ENCODE data around the gene ZNF92. TPM values are rescaled to one million over a fixed set of nuclear protein-coding genes. Genes with fewer than 3 reads are reported as not detected.
"Not testable (repeated sequence)": the region's sequence is repeated elsewhere in the genome, so short reads cannot be mapped to it uniquely, and the experiment has no call there.

The ZNF92 gene
- polyA plus RNA-seq, 4 donors, result 2.7 to 13.5 (median 3.8) TPM

DNA sequence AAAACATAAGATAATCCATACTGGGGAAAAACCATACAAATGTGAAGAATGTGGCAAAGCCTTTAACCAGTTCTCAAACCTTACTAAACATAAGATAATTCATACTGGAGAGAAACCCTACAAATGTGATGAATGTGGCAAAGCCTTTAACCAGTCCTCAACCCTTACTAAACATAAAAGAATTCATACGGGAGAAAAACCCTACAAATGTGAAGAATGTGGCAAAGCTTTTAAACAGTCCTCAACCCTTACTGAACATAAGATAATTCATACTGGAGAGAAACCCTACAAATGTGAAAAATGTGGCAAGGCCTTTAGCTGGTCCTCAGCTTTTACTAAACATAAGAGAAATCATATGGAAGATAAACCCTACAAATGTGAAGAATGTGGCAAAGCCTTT, 25.4 kb downstream of the ZNF92 start:
- H3K27ac ChIP-seq (ENCODE audit: low read depth in 1 of 3, low read length in 2 of 3); FAIRE-seq; H3K36me3 ChIP-seq (ENCODE audit: control insufficient read depth in 3 of 3, insufficient read depth in 2 of 3, low read depth in 1 of 3, low read length in 3 of 3); H3K27me3 ChIP-seq (ENCODE audit: control insufficient read depth in 3 of 3, insufficient read depth in 3 of 3, low read length in 3 of 3); H3K4me3 ChIP-seq (ENCODE audit: low read depth in 1 of 3, low read length in 3 of 3); H3K4me1 ChIP-seq (ENCODE audit: control insufficient read depth in 3 of 3, insufficient read depth in 2 of 3, low read depth in 1 of 3, low read length in 2 of 3); DNase-seq: not testable (repeated sequence)
- peaks cover 0 to 14% of the 10 kb centered on the region in 2 donors for H3K9me3 ChIP-seq (ENCODE audit: control insufficient read depth in 2 of 2, insufficient read depth in 1 of 2, low read depth in 1 of 2, low read length in 1 of 2)
- WGBS, 3 donors, result 92 to 100% (median 96%) methylated on average over 1 of the region's 1 CpG

DNA sequence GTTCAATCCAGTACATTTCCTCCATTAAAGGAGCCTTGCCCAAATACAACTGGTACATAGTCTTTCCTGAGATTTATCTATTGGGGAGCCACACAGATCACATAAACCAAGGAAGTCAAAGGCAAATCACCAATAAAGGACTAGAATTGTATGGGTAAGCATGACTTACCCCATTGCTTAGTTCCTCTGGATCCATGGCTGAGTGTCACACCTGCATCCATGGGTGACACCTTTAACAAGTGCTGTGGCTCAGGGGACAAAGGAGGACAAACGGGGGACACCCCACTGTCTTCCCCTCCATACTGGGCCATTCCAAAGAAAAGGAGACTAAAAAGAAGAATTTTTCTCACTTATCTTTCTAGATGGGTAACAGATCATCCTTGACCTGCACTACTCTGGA, 30.4 kb downstream of the ZNF92 start:
- no peak for DNase-seq
- H3K4me3 ChIP-seq (ENCODE audit: low read depth in 1 of 3, low read length in 3 of 3), result no peak overlapping the region
- peaks cover 0 to 3% (median 2%) of the 10 kb centered on the region in 3 donors for H3K36me3 ChIP-seq (ENCODE audit: control insufficient read depth in 3 of 3, insufficient read depth in 2 of 3, low read depth in 1 of 3, low read length in 3 of 3)
- FAIRE-seq, result no peak
- H3K27me3 ChIP-seq (ENCODE audit: control insufficient read depth in 3 of 3, insufficient read depth in 3 of 3, low read length in 3 of 3), result no peaks in the 10 kb centered on the region
- peaks cover 2 to 37% of the 10 kb centered on the region in 2 donors for H3K9me3 ChIP-seq (ENCODE audit: control insufficient read depth in 2 of 2, insufficient read depth in 1 of 2, low read depth in 1 of 2, low read length in 1 of 2)
- no peaks in the 10 kb centered on the region for H3K4me1 ChIP-seq (ENCODE audit: control insufficient read depth in 3 of 3, insufficient read depth in 2 of 3, low read depth in 1 of 3, low read length in 2 of 3)
- no peak overlapping the region for H3K27ac ChIP-seq (ENCODE audit: low read depth in 1 of 3, low read length in 2 of 3)
- 76 to 89% (median 80%) methylated on average over 1 of the region's 1 CpG for WGBS, 3 donors

DNA sequence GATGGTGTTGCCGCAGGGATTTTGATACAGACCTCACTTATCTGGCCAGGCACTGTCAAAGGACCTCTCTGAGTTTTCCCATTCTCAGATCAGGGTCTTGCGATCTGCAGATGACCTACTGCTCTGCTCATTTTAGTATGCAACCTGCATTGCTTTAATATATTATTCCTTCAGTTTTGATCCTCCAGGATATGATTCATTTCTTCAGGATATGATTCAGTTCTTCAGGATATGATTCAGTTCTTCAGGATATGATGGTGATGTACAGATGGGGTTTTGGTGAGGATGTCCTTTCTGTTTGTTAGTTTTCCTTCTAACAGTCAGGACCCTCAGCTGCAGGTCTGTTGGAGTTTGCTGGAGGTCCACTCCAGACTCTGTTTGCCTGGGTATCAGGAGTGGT, 33.1 kb downstream of the ZNF92 start:
- not testable (repeated sequence) for H3K4me3 ChIP-seq (ENCODE audit: low read depth in 1 of 3, low read length in 3 of 3); H3K27ac ChIP-seq (ENCODE audit: low read depth in 1 of 3, low read length in 2 of 3); H3K27me3 ChIP-seq (ENCODE audit: control insufficient read depth in 3 of 3, insufficient read depth in 3 of 3, low read length in 3 of 3); FAIRE-seq; H3K36me3 ChIP-seq (ENCODE audit: control insufficient read depth in 3 of 3, insufficient read depth in 2 of 3, low read depth in 1 of 3, low read length in 3 of 3); H3K4me1 ChIP-seq (ENCODE audit: control insufficient read depth in 3 of 3, insufficient read depth in 2 of 3, low read depth in 1 of 3, low read length in 2 of 3); DNase-seq
- H3K9me3 ChIP-seq (ENCODE audit: control insufficient read depth in 2 of 2, insufficient read depth in 1 of 2, low read depth in 1 of 2, low read length in 1 of 2), result peaks cover 2 to 41% of the 10 kb centered on the region in 2 donors
- WGBS, 3 donors, result 93 to 96% (median 95%) methylated on average over 2 of the region's 2 CpGs

DNA sequence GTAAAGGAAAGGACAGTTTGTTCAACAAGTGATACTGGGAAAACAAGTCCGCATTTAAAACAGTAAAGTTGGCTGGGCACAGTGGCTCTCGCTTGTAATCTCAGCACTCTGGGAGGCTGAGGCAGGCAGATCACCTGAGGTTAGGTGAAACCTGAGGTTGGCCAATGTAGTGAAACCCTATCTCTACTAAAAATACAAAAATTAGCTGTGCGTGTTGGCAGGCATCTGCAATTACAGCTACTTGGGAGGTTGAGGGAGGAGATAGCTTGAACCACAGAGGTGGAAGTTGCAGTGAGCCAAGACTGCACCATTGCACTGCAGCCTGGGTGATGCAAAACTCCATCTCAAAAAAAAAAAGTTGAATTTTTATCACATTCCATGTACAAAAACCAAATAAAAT, 35.7 kb downstream of the ZNF92 start:
- no peaks in the 10 kb centered on the region for H3K36me3 ChIP-seq (ENCODE audit: control insufficient read depth in 3 of 3, insufficient read depth in 2 of 3, low read depth in 1 of 3, low read length in 3 of 3)
- no peak overlapping the region for H3K27ac ChIP-seq (ENCODE audit: low read depth in 1 of 3, low read length in 2 of 3)
- peaks cover 2 to 26% of the 10 kb centered on the region in 2 donors for H3K9me3 ChIP-seq (ENCODE audit: control insufficient read depth in 2 of 2, insufficient read depth in 1 of 2, low read depth in 1 of 2, low read length in 1 of 2)
- 91 to 94% (median 91%) methylated on average over 3 of the region's 3 CpGs for WGBS, 3 donors
- no peaks in the 10 kb centered on the region for H3K4me1 ChIP-seq (ENCODE audit: control insufficient read depth in 3 of 3, insufficient read depth in 2 of 3, low read depth in 1 of 3, low read length in 2 of 3)
- no peaks in the 10 kb centered on the region for H3K27me3 ChIP-seq (ENCODE audit: control insufficient read depth in 3 of 3, insufficient read depth in 3 of 3, low read length in 3 of 3)
- DNase-seq (no peak), FAIRE-seq (no peak)
- H3K4me3 ChIP-seq (ENCODE audit: low read depth in 1 of 3, low read length in 3 of 3), result no peak overlapping the region

DNA sequence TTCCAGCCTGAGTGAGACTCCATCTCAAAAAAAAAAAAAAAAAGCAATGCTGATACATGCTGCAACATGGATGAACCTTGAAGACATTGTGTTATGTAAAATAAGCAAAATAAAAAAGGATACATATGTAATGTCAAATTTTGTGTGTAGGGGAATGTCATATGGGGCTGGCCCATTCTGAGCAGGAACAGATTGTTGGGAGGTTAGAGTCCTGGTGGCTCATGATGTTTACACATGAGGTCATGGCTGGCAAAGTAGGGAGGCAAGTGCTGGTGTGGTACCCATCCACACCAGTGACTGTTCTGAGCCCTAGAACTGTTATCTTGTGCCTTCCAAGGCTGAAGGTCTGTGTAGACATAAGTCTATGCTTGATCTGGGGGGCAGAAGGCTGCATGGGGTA, 37.6 kb downstream of the ZNF92 start:
- FAIRE-seq, result no peak
- H3K27ac ChIP-seq (ENCODE audit: low read depth in 1 of 3, low read length in 2 of 3), result no peak overlapping the region
- H3K4me1 ChIP-seq (ENCODE audit: control insufficient read depth in 3 of 3, insufficient read depth in 2 of 3, low read depth in 1 of 3, low read length in 2 of 3), result no peaks in the 10 kb centered on the region
- H3K4me3 ChIP-seq (ENCODE audit: low read depth in 1 of 3, low read length in 3 of 3), result no peak overlapping the region
- no peaks in the 10 kb centered on the region for H3K27me3 ChIP-seq (ENCODE audit: control insufficient read depth in 3 of 3, insufficient read depth in 3 of 3, low read length in 3 of 3)
- peaks cover 0 to 10% of the 10 kb centered on the region in 2 donors for H3K9me3 ChIP-seq (ENCODE audit: control insufficient read depth in 2 of 2, insufficient read depth in 1 of 2, low read depth in 1 of 2, low read length in 1 of 2)
- no peaks in the 10 kb centered on the region for H3K36me3 ChIP-seq (ENCODE audit: control insufficient read depth in 3 of 3, insufficient read depth in 2 of 3, low read depth in 1 of 3, low read length in 3 of 3)
- no peak for DNase-seq

DNA sequence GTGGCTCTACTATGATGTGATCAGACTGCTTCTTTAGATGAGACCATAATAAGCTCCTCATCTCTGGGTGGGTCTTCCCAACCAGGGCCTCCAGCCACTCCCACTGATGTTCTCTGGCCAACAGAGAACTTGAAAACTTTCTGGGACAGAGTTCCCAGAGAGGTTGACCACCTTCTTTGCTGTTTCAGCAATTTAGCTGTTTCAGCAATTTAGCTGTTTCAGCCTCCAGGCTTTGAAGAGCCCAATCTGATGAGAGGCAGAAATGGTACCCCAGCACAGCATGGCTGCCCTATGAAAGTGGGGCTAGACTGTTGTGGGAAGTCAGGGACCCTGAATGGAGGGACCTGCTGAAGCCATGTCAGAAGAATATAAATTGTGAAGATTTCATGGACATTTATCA, 49.0 kb downstream of the ZNF92 start:
- Histone ChIP-seq H3K4me1 (ENCODE audit: control insufficient read depth in 3 of 3, insufficient read depth in 2 of 3, low read depth in 1 of 3, low read length in 2 of 3) (no peaks in the 10 kb centered on the region), H3K9me3 (ENCODE audit: control insufficient read depth in 2 of 2, insufficient read depth in 1 of 2, low read depth in 1 of 2, low read length in 1 of 2) (no peaks in the 10 kb centered on the region), H3K27ac (ENCODE audit: low read depth in 1 of 3, low read length in 2 of 3) (no peak overlapping the region), H3K27me3 (ENCODE audit: control insufficient read depth in 3 of 3, insufficient read depth in 3 of 3, low read length in 3 of 3) (no peaks in the 10 kb centered on the region), H3K4me3 (ENCODE audit: low read depth in 1 of 3, low read length in 3 of 3) (no peak overlapping the region), H3K36me3 (ENCODE audit: control insufficient read depth in 3 of 3, insufficient read depth in 2 of 3, low read depth in 1 of 3, low read length in 3 of 3) (no peaks in the 10 kb centered on the region)
- DNase-seq (no peak), FAIRE-seq (no peak)

DNA sequence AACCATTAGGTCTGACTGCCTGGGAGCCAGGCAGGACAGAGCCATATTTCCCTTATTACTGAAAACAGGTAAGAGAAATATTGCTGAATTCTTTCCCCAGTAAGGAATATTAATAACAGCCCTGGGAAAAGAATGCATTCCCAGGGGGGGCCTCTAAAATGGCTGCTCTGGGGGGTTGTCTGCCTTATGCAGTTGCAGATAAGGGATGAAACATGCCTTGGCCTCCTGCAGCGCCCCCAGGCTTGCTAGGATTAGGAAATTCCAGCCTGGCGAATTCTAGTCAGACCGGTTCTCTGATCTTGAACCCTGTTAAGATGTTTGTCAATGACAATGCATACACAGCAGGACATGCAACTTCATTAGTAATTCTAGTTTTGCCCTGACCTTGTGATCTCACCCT, 49.6 kb downstream of the ZNF92 start:
- H3K4me1 ChIP-seq (ENCODE audit: control insufficient read depth in 3 of 3, insufficient read depth in 2 of 3, low read depth in 1 of 3, low read length in 2 of 3); H3K27me3 ChIP-seq (ENCODE audit: control insufficient read depth in 3 of 3, insufficient read depth in 3 of 3, low read length in 3 of 3); H3K27ac ChIP-seq (ENCODE audit: low read depth in 1 of 3, low read length in 2 of 3); H3K4me3 ChIP-seq (ENCODE audit: low read depth in 1 of 3, low read length in 3 of 3); FAIRE-seq; DNase-seq; H3K9me3 ChIP-seq (ENCODE audit: control insufficient read depth in 2 of 2, insufficient read depth in 1 of 2, low read depth in 1 of 2, low read length in 1 of 2); H3K36me3 ChIP-seq (ENCODE audit: control insufficient read depth in 3 of 3, insufficient read depth in 2 of 3, low read depth in 1 of 3, low read length in 3 of 3): not testable (repeated sequence)
- WGBS, 3 donors, result 69 to 88% (median 82%) methylated on average over 3 of the region's 3 CpGs

DNA sequence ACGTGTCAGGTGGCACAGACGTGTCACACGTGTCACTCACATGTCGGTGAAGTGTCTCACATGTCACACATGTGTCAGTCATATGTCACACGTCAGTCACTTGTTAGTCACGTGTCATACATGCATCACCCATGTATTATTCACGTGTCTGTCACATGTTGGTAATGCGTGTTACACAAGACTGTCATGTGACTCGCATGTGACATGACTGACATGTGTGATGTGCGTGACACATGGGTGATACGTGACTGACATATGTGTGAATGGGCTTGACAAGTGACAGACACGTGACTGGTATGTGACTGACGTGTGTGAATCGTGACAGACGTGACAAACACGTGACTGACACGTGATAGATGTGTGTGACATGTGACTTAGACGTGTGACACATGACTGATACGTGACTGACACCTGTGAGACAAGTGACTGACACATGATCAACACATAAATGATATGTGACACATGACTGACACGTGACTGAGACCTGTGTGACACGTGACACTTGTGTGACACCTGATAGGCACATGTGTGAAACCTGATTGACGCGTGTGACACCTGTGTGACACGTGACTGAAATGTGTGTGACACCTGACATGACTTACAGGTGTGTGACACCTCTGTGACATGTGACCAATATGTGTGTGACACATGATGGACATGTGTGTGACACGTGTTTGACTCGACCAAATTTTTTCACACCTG, 56.1 kb downstream of the ZNF92 start:
- Histone ChIP-seq H3K27ac (ENCODE audit: low read depth in 1 of 3, low read length in 2 of 3) (no peak overlapping the region), H3K27me3 (ENCODE audit: control insufficient read depth in 3 of 3, insufficient read depth in 3 of 3, low read length in 3 of 3) (no peaks in the 10 kb centered on the region), H3K4me3 (ENCODE audit: low read depth in 1 of 3, low read length in 3 of 3) (no peak overlapping the region), H3K36me3 (ENCODE audit: control insufficient read depth in 3 of 3, insufficient read depth in 2 of 3, low read depth in 1 of 3, low read length in 3 of 3) (no peaks in the 10 kb centered on the region), H3K4me1 (ENCODE audit: control insufficient read depth in 3 of 3, insufficient read depth in 2 of 3, low read depth in 1 of 3, low read length in 2 of 3) (no peaks in the 10 kb centered on the region), H3K9me3 (ENCODE audit: control insufficient read depth in 2 of 2, insufficient read depth in 1 of 2, low read depth in 1 of 2, low read length in 1 of 2) (peaks cover 0 to 11% of the 10 kb centered on the region in 2 donors)
- 73 to 91% (median 84%) methylated on average over 26 of the region's 26 CpGs for whole genome bisulfite sequencing, 3 donors
- DNase-seq (no peak), FAIRE-seq (no peak)
